Fibroblast of mammary gland (primary cell): ENCODE data around the gene DRAM2.
"Not testable (repeated sequence)": the region's sequence is repeated elsewhere in the genome, so short reads cannot be mapped to it uniquely, and the experiment has no call there.

Experiments used
- DNase-seq: peaks from one replicate; pipeline ENCODE4 v3.0.0-alpha.2; 2010; ENCODE audit warnings: low read depth
- H3K4me3 ChIP-seq: 2 replicates; pipeline ENCODE4 v1.5.1; 2011; ENCODE audit warnings: low read depth, mild to moderate bottlenecking, low read length, moderate library complexity; ENCODE audit not compliant: control insufficient read depth
- TF ChIP-seq, protein P1 (sequence below): conservative IDR thresholded peaks from 2 replicates; pipeline ENCODE4 v1.5.1; 2011; ENCODE audit warnings: low read depth, low read length, inconsistent platforms; ENCODE audit not compliant: control insufficient read depth, insufficient read depth

Gene DRAM2

DNA sequence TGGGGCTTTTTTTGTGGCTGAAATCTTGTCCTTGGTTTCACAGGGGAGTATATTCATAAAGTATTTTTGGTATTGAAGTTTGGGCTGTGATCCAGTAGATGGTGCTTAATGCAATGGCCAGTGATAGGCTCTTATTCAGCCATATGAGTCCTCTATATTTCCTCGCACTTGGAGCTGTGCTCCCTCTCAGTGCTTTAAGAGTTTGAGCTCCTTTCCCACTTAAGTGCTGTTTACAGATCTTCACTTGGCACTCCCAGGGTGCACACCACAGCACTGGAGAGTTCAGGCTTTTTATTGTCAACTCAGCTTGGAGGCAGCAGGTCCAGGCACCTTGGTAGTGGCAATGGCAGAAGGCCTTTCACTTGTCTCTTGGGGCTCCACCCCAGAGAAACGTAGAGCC is 54.9 kb downstream of the DRAM2 start:
- TF ChIP-seq, protein P1, sequence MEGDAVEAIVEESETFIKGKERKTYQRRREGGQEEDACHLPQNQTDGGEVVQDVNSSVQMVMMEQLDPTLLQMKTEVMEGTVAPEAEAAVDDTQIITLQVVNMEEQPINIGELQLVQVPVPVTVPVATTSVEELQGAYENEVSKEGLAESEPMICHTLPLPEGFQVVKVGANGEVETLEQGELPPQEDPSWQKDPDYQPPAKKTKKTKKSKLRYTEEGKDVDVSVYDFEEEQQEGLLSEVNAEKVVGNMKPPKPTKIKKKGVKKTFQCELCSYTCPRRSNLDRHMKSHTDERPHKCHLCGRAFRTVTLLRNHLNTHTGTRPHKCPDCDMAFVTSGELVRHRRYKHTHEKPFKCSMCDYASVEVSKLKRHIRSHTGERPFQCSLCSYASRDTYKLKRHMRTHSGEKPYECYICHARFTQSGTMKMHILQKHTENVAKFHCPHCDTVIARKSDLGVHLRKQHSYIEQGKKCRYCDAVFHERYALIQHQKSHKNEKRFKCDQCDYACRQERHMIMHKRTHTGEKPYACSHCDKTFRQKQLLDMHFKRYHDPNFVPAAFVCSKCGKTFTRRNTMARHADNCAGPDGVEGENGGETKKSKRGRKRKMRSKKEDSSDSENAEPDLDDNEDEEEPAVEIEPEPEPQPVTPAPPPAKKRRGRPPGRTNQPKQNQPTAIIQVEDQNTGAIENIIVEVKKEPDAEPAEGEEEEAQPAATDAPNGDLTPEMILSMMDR, result no peak
- no peak for DNase-seq
- H3K4me3 ChIP-seq, result no peak overlapping the region

DNA sequence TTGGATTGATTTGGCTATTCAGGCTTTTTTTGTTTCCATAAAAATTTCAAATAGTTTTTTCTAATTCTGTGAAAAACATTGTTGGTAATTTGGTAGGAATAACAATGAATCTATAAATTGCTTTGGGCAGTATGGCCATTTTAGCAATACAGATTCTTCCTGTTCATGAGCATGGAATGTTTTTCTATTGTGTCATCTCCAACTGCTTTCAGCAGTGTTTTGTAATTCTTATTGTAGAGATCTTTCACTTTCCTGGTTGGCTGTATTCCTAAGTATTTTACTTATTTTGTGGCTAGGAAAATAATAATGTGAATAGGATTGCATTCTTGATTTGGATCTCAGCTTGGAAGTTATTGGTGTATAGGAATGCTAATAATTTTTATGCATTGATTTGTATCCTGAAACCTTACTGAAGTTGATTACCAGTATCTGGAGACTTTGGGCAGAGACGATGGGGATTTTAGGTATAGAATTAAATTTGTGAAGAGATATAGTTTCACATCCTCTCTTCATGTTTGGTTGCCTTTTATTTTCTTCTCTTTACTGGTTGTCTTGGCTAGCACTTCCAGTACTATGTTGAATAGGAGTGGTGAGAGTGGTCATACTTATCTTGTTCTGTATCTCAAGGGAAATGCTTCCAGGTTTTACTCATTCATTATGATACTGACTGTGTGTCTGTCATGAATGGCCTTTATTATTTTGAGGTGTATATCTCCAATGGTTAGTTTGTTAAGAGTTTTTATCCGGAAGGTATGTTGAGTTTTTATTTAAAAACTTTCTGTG is 57.3 kb downstream of the DRAM2 start:
- TF ChIP-seq, protein P1, result no peak
- DNase-seq, result peak; percentile 40

DNA sequence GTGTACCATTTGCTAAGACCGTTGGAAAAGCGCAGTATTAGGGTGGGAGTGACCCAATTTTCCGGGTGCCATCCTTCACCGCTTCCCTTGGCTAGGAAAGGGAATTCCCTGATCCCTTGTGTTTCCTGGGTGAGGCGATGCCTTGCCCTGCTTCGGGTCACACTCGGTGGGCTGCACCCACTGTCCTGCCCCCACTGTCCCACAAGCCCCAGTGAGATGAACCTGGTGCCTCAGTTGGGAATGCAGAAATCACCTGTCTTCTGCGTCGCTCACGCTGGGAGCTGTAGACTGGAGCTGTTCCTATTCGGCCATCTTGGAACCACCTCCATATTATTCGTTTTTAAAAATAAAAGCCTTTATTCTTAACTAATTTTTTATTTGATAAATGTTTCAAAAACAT is 60.6 kb downstream of the DRAM2 start:
- not testable (repeated sequence) for DNase-seq, H3K4me3 ChIP-seq

More for the DNA sequence above, 57.3 kb downstream of the DRAM2 start:
- no peak overlapping the region for H3K4me3 ChIP-seq

DNA sequence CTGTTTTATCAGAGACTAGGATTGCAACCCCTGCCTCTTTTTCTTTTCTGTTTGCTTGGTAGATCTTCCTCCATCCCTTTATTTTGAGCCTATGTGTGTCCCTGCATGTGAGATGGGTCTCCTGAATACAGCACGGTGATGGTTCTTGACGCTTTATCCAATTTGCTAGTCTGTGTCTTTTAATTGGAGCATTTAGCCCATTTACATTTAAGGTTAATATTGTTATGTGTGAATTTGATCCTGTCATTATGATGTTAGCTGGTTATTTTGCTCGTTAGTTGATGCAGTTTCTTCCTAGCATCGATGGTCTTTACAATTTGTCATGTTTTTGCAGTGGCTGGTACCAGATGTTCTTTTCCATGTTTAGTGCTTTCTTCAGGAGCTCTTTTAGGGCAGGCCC is 62.6 kb downstream of the DRAM2 start:
- DNase-seq, result not testable (repeated sequence)

More for the DNA sequence above, 62.6 kb downstream of the DRAM2 start:
- not testable (repeated sequence) for H3K4me3 ChIP-seq
